GM21447 (cell line): ENCODE measurements around the gene PRCC.

Experiments used
- ATAC-seq: cut with Tn5 transposase; IDR thresholded peaks from one replicate; pipeline ENCODE4 v1.9.1; 2021; ENCODE audit not compliant: unreplicated experiment

PRCC gene

GRCh38 chr1:156811168-156811567 is 43.8 kb downstream of the PRCC start:
- ATAC-seq, result no peak

- ATAC-seq, result no peak
These were observed 45.1 kb downstream of the PRCC start for GRCh38 chr1:156812293-156812990.

- no peak for ATAC-seq
These were observed 46.0 kb downstream of the PRCC start for GRCh38 chr1:156813298-156813697.

- ATAC-seq, result no peak
These were observed 46.6 kb downstream of the PRCC start for GRCh38 chr1:156813750-156814570.

GRCh38 chr1:156814571-156815260 is 47.4 kb downstream of the PRCC start:
- ATAC-seq, result no peak

- no peak for ATAC-seq
These were observed 48.0 kb downstream of the PRCC start for GRCh38 chr1:156815307-156815826.

- no peak for ATAC-seq
These were observed 48.7 kb downstream of the PRCC start for GRCh38 chr1:156815961-156816422.

GRCh38 chr1:156816561-156817328 is 49.4 kb downstream of the PRCC start, which contains the start of gene SH2D2A:
SH2D2A (minus strand) TSS chr1:156816848; CDS start chr1:156816708, 140 bp downstream.
- peak; percentile 67 for ATAC-seq

- ATAC-seq, result no peak
These were observed 54.5 kb downstream of the PRCC start for GRCh38 chr1:156821801-156822200.

GRCh38 chr1:156822680-156823079 is 55.3 kb downstream of the PRCC start:
- ATAC-seq, result no peak

- ATAC-seq, result no peak
These were observed 56.0 kb downstream of the PRCC start for GRCh38 chr1:156823210-156823790.

GRCh38 chr1:156826630-156827029 is 59.3 kb downstream of the PRCC start:
- no peak for ATAC-seq

GRCh38 chr1:156828400-156829124 is 61.2 kb downstream of the PRCC start:
- ATAC-seq, result no peak

GRCh38 chr1:156832434-156832833 is 65.1 kb downstream of the PRCC start:
- no peak for ATAC-seq

GRCh38 chr1:156833603-156834002 is 66.3 kb downstream of the PRCC start:
- ATAC-seq, result no peak

GRCh38 chr1:156834322-156834721 is 67.0 kb downstream of the PRCC start:
- ATAC-seq, result no peak

GRCh38 chr1:156836041-156836654 is 68.8 kb downstream of the PRCC start:
- no peak for ATAC-seq

GRCh38 chr1:156836892-156837291 is 69.6 kb downstream of the PRCC start:
- ATAC-seq, result no peak

- ATAC-seq, result no peak
These were observed 71.6 kb downstream of the PRCC start for GRCh38 chr1:156838972-156839371.
